Keratinocyte (primary cell): ENCODE measurements around the gene PARN. TPM values are rescaled to one million over a fixed set of nuclear protein-coding genes. Genes with fewer than 3 reads are reported as not detected.

Experiments
- DNase-seq: peaks from one replicate; pipeline ENCODE4 v3.0.0-alpha.2; 2011; ENCODE audit warnings: low read depth, missing footprints, low spot score
- FAIRE-seq: peaks from 2 replicates; lab custom pipeline; 2011; peaks lifted over from hg19 to GRCh38; lab: Jason Lieb, UNC
- H2AFZ ChIP-seq: 2 replicates; pipeline ENCODE4 v1.6.0; 2012; ENCODE audit warnings: low read length, control low read depth, inconsistent platforms; ENCODE audit not compliant: control insufficient read depth
- H3K27ac ChIP-seq: 2 replicates; pipeline ENCODE4 v1.5.1; 2011; ENCODE audit warnings: low read length; ENCODE audit not compliant: control insufficient read depth, insufficient read depth
- H3K27me3 ChIP-seq: 3 replicates; pipeline ENCODE4 v1.6.0; 2011; ENCODE audit warnings: low read length; ENCODE audit not compliant: control insufficient read depth, insufficient read depth; ENCODE audit errors: extremely low read depth
- H3K36me3 ChIP-seq, 2 experiments: 2 replicates in 1 of 2; 3 replicates in 1 of 2; pipeline ENCODE4 v1.5.1; 2011; ENCODE audit warnings: low read length in 2 of 2, mild to moderate bottlenecking in 1 of 2; ENCODE audit not compliant: control insufficient read depth in 2 of 2, insufficient read depth in 2 of 2; ENCODE audit errors: extremely low read depth in 1 of 2
- H3K4me1 ChIP-seq: 3 replicates; pipeline ENCODE4 v1.5.1; 2011; ENCODE audit warnings: low read length; ENCODE audit not compliant: control insufficient read depth, insufficient read depth; ENCODE audit errors: extremely low read depth
- H3K4me2 ChIP-seq: 3 replicates; pipeline ENCODE4 v1.6.0; 2011; ENCODE audit warnings: low read depth, low read length; ENCODE audit not compliant: control insufficient read depth, insufficient read depth; ENCODE audit errors: extremely low read depth
- H3K4me3 ChIP-seq, 3 experiments: fragments of 200-600 bp in 1 of 3; sonication (generic) in 1 of 3; 2 replicates in 2 of 3; 3 replicates in 1 of 3; pipeline ENCODE4 v1.5.1; 2011 to 2016; ENCODE audit warnings: low read length in 3 of 3, mild to moderate bottlenecking in 3 of 3, control low read depth in 2 of 3, inconsistent platforms in 1 of 3, low read depth in 1 of 3, mixed read lengths in 1 of 3, mixed run types in 1 of 3, moderate library complexity in 1 of 3; ENCODE audit not compliant: control insufficient read depth in 2 of 3, insufficient read depth in 2 of 3; ENCODE audit errors: extremely low read depth in 1 of 3
- H3K79me2 ChIP-seq: 2 replicates; pipeline ENCODE4 v1.6.0; 2012; ENCODE audit warnings: low read length; ENCODE audit not compliant: control insufficient read depth, insufficient read depth
- H3K9ac ChIP-seq: 3 replicates; pipeline ENCODE4 v1.6.0; 2011; ENCODE audit warnings: low read length; ENCODE audit not compliant: control insufficient read depth, insufficient read depth; ENCODE audit errors: extremely low read depth
- H3K9me1 ChIP-seq: 3 replicates; pipeline ENCODE4 v1.6.0; 2011; ENCODE audit warnings: low read length; ENCODE audit not compliant: control insufficient read depth, insufficient read depth; ENCODE audit errors: extremely low read depth
- H3K9me3 ChIP-seq: 2 replicates; pipeline ENCODE4 v1.5.1; 2012; ENCODE audit warnings: low read depth, low read length; ENCODE audit not compliant: control insufficient read depth
- H4K20me1 ChIP-seq: 3 replicates; pipeline ENCODE4 v1.6.0; 2011; ENCODE audit warnings: low read length; ENCODE audit not compliant: control insufficient read depth, insufficient read depth; ENCODE audit errors: extremely low read depth
- CTCF ChIP-seq, 3 experiments: IDR thresholded peaks in 1 of 3; conservative IDR thresholded peaks in 1 of 3; optimal IDR thresholded peaks in 1 of 3; 2 replicates in 2 of 3; 3 replicates in 1 of 3; pipeline versions ENCODE3 to v1.5.1; 2011; ENCODE audit warnings: low read length in 3 of 3, mild to moderate bottlenecking in 3 of 3, moderate library complexity in 2 of 3, control low read depth in 1 of 3, inconsistent platforms in 1 of 3; ENCODE audit not compliant: insufficient read depth in 2 of 3; ENCODE audit errors: extremely low read depth in 1 of 3
- EZH2 ChIP-seq: IDR thresholded peaks from one replicate; pipeline ENCODE4 v1.6.1; 2012; ENCODE audit warnings: inconsistent platforms, mild to moderate bottlenecking, low read length, moderate library complexity
- dilution Hi-C: fragments of 300-500 bp; cut with MboI; formaldehyde crosslinking; loops from one replicate; pipeline ENCODE4 v1.7.0; 2020; ENCODE audit warnings: low sequenced_read_pairs; ENCODE audit not compliant: extremely low pct_ligation_motif_present
- polyA plus RNA-seq, 5 experiments: library from polyadenylated mRNA; depleted of rRNA in 3 of 5; stranded (reverse) in 3 of 5; stranded (forward) in 1 of 5; unstranded in 1 of 5; fragments of >200 nt; gene quantifications; 1 replicate in 1 of 5; 2 replicates in 3 of 5; 3 replicates in 1 of 5; pipeline versions ENCODE4 v1.2.1 to v1.2.3, GENCODE V29; 2011 to 2012; ENCODE audit warnings: missing spikeins in 2 of 5, low read depth in 1 of 5, low replicate concordance in 1 of 5

The PARN gene
- polyA plus RNA-seq, 1 donor (not counting 4 experiments of a cell fraction or from before 2014, with no cell fraction given) = 40.8 TPM

GRCh38 chr16:14492614-14493013, 137.4 kb downstream of the PARN start:
- H3K9ac ChIP-seq = no peak overlapping the region
- DNase-seq = no peak
- H3K4me1 ChIP-seq = peaks cover 7% of the 10 kb centered on the region
- no peaks in the 10 kb centered on the region for H3K9me1 ChIP-seq
- TF ChIP-seq CTCF (optimal IDR thresholded peaks at IDR 0.05 in 1 of 3, IDR thresholded peaks at IDR 0.05 in 1 of 3, conservative IDR thresholded peaks at IDR 0.05 in 1 of 3; ENCODE audit: extremely low read depth in 1 of 3, insufficient read depth in 2 of 3, low read length in 3 of 3) (no peak), EZH2 (no peak)
- H3K27me3 ChIP-seq = no peaks in the 10 kb centered on the region
- H3K4me3 ChIP-seq = no peak overlapping the region
- dilution Hi-C loops = no loop called here
- H3K9me3 ChIP-seq = no peaks in the 10 kb centered on the region
- no peak overlapping the region for H3K4me2 ChIP-seq
- H2AFZ ChIP-seq = no peak overlapping the region
- H3K79me2 ChIP-seq = peaks cover 6% of the 10 kb centered on the region
- H3K36me3 ChIP-seq = peaks cover 2 to 4% of the 10 kb centered on the region in 2 experiments
- FAIRE-seq = no peak
- H3K27ac ChIP-seq = no peak overlapping the region
- no peaks in the 10 kb centered on the region for H4K20me1 ChIP-seq

- DNase-seq (no peak), FAIRE-seq (no peak)
- Histone ChIP-seq H3K79me2 (peaks cover 6% of the 10 kb centered on the region), H3K27ac (no peak overlapping the region), H2AFZ (no peak overlapping the region), H3K36me3 (peaks cover 2 to 4% of the 10 kb centered on the region in 2 experiments), H3K27me3 (no peaks in the 10 kb centered on the region), H3K9me1 (no peaks in the 10 kb centered on the region), H3K4me3 (no peak overlapping the region), H3K9me3 (no peaks in the 10 kb centered on the region), H3K4me1 (peaks cover 10% of the 10 kb centered on the region), H3K4me2 (no peak overlapping the region), H3K9ac (no peak overlapping the region), H4K20me1 (no peaks in the 10 kb centered on the region)
- dilution Hi-C loops = no loop called here
- TF ChIP-seq CTCF (optimal IDR thresholded peaks at IDR 0.05 in 1 of 3, IDR thresholded peaks at IDR 0.05 in 1 of 3, conservative IDR thresholded peaks at IDR 0.05 in 1 of 3; ENCODE audit: extremely low read depth in 1 of 3, insufficient read depth in 2 of 3, low read length in 3 of 3) (no peak), EZH2 (no peak)
Observed at GRCh38 chr16:14491861-14492529, 138.1 kb downstream of the PARN start.
